T-helper 22 cell (primary cell): ENCODE measurements around the gene MIS18BP1.
"Not testable (repeated sequence)": the region's sequence is repeated elsewhere in the genome, so short reads cannot be mapped to it uniquely, and the experiment has no call there.

ENCODE experiments used
- DNase-seq: peaks from one replicate; pipeline ENCODE4 v3.0.0-alpha.2; 2020; ENCODE audit warnings: low read depth

Gene MIS18BP1

DNA sequence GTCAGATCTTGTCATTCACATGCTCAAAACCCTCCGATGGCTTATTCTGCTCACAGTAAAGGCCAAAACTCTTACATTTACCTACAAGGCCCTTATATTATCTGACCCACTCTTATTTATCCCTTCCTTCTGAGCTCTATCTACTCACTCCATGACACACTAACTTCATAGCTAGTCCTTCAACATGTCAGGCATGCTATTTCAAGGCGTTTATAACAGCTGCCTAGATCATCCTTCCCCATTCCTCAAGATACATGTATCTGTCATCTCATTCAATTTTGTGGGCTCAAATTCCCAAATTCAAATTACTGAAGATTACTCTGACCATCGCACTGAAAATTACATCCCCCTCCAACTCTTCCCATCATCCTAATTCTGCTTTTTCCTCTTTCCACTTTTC, 6.9 kb downstream of the MIS18BP1 start:
- no peak for DNase-seq

DNA sequence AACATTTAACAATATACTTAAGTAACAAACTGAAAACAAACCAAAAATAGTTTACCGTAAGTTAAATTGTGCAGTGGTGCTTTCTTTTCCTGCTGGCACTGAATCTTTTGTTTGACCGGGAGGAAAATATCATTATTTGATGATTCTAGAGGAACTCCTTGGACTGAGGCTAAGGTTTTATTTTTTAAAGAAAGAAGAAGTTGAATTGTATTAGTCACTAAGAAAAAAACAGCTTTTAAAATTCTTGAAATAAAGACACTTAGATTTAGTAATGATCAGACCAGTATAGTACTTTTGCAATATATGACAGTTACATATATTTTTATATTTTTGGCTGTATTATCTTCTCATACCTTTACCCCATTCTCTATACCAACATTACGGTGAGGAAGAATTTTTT, 10.3 kb downstream of the MIS18BP1 start:
- no peak for DNase-seq

DNA sequence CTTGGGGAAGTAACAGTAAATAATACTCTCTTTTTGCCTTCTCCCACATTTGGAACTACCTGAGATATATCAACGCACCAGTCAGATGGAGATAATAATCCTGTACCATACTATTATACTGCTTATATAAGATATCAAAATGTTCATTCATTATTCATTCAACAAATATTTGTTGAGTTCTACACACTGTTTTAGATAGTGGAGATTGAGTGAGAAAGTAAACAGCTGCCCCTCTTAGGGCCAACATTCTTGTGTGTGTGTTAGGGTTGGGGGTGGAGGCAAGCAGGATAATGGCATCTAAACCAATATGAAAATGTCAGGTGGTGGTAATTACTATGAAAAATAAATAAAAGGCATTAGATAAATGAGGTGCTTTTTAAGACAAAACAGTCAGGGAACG, 14.0 kb downstream of the MIS18BP1 start:
- no peak for DNase-seq

DNA sequence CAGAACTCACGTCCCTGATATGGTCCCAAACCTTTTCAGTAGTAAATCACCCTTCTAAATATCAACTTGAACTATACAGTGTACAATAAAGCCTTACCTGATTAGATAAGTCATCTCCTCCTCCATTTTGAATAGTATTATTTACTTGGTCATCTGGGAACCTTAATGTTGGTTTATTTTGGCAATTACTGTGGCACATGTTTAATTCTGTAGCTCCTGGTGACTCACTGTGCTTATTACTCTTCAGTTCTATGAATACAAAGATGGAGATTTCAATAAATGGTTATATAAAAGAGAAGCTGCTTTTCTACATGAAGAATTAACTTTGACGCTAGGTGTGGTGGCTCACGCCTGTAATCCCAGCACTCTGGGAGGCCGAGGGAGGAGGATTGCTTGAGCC, 25.4 kb downstream of the MIS18BP1 start:
- DNase-seq: no peak

DNA sequence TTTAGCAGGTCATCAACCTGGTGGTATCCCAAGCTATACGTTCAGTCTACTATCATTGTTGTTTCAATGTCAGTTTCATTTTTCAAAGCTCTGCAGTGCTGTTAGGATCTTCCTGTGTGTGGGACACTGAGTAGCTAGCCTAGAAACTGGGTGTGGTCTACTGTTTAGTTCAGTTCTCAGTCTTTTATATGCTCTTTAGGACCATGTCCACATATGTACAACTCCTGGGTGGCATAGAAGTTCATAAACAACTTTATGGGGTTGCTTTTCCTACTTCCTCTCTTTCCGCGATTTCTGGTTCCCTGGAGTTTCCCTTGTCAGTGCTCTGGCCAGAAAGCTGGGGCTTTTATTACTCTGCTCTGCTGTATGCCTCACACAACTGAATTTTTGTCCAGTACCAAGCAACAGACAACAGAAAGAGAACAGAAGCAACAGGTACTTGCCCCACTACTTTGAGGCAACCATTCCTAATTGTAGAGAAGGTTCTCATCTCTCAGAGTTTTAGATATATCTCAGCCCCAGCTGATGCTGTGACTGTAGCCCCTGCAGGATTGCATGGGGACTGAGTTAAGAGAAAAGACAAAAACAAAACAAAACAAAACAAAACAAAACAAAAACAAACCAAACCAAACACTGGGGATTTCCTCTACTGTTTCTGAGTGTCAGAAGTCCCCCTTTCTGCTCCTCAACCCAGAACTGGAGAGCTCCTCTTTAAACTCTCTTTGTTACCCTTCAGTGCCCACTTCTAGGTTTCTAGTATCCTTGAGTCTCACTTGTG, 30.3 kb downstream of the MIS18BP1 start:
- no peak for DNase-seq

DNA sequence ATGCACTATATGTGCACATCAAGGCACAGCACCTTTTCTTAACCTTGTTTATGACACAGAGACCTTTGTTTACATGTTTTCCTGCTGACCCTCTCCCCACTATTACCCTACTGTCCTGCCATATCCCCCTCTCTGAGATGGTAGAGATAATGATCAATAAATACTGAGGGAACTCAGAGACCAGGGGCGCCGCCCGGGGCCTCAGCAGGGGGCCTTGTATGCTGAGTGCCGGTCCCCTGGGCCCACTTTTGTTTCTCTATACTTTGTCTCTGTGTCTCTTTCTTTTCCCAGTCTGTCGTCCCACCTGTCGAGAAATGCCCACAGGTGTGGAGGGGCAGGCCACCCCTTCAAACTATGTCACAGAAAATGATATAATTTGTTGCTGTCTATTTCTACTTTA, 38.7 kb downstream of the MIS18BP1 start:
- DNase-seq: not testable (repeated sequence)

DNA sequence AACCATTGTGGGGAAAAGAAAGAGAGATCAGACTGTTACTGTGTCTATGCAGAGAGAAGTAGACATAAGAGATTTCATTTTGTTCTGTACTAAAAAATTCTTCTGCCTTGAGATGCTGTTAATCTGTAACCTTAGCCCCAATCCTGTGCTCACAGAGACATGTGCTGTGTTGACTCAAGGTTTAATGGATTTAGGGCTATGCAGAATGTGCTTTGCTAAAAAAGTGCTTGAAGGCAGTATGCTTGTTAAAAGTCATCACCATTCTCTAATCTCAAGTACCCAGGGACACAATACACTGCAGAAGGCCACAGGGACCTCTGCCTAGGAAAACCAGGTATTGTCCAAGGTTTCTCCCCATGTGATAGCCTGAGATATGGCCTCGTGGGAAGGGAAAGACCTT, 39.3 kb downstream of the MIS18BP1 start:
- not testable (repeated sequence) for DNase-seq

DNA sequence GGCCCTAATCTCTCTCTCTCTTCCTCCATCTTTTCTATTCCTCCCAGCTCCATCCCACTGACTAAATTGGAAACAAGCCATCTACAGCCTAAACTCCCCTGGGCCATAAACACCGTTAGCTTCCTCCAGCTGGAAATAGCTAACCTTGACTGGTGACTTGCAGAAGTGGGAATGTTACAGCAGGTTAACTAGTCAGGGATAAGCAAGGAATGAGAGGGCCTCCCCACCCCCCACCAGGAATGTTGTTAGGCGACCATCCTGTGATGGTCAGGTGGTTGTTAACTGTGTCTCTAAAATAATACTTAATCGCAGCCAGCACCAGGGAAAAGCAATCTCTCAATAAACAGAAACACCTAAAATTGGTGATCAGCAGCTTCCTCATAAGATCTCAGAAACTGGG, 40.8 kb downstream of the MIS18BP1 start:
- DNase-seq: no peak

DNA sequence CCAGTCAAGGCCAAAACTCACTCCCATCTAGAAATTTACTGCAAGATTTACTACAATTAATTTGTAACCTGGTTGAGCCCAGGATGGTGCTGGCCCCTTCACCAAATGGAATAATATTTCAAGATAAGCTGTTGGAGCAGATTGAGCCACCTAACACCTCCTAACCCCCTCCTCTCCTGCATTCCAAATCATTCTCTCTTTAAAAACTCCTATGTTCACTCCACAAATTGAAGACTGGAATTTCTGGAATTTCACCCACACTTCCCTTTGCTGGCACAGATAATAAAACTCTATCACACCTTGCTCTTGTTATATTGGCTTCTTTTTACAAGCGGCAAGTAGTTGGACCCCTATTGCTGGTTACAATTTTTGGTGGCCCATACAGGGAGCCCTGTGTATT, 41.7 kb downstream of the MIS18BP1 start:
- no peak for DNase-seq

DNA sequence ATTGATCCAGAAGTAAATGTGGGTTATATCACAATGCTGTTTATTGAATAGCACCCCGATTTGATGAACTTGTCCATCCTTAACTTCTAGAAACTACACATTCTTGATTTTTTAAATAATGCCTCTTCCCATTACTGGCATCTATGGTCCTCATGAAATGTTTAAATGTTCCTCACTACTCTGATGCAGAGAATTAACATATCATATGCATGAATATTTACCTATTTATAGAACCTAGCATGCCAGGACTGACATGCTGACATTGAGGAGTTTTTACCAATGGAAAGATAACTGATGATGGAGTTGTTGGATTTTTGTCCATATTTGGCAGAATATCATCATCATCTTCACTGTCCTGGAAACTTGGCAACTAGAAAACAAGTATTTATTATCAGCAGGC, 42.8 kb downstream of the MIS18BP1 start:
- DNase-seq: no peak

DNA sequence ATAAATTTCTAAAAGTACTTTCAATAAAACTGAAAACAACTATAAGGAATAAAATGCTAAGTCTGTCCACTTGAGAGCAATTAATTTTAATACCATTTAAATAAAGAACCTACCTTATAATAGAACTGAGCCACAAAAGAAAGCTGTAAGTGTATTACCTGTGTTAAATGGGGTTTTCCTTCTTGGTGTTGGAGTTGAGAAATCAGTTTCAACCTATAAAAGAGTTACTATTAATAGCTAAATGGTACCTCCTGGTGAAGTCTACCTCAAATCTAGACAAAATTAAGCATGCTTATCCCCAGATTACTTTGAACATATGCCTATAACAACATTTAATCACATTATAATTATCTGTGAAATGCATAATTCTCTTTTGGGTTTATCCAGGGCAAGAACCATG, 48.8 kb downstream of the MIS18BP1 start:
- DNase-seq: no peak

DNA sequence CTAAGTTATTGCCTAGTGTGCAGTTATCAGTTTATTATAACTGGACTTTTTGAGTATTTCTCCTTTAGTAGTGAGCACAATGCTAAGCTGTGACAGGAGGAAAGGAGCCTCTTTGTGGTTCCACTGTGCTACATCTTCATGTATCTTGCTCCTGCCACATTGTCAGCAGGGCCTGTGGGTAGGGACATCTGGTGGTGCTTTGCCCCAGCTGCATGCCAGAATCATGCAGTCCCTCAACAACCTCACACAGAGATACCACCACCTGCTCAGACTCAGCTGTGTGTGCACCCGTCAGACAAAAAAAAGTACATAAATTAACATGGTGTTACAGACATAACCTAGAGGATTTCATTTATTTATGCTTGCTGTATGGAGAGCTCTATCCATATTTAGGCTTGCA, 51.1 kb downstream of the MIS18BP1 start:
- no peak for DNase-seq

DNA sequence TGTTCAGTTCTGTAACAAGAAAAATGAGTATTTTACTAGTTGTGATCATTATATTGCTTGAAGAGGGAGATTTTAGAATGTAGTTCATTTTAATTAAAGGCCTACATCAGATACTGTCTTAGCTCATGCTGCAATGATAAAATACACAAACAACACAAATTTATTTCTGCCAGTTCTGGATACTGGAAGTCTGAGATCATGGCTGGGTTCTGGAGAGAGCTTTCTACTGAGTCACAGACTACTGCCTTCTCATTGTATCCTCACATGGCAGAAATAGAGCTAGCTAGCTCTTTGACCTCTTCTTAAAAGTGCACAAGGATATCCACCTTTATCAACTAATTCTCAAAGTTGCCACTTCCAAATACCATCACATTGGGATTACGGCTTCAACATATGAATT, 53.8 kb downstream of the MIS18BP1 start:
- DNase-seq: no peak

DNA sequence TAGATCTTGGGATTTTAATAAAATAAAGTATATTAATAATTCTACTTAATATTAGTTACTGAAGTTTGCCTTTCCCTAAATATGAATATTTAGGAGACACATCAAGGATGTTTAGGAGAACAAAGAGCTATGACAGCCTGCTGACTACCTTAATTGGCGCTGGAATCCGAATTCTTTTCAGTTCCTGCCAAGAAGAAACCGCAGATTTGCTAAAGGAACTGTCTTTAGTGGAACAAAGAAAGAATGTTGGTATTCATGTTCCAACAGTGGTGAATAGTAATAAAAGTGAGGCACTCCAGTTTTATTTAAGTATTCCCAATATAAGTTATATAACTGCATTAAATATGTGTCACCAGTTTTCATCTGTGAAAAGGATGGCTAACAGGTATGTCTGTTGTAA, 54.5 kb downstream of the MIS18BP1 start:
- no peak for DNase-seq

DNA sequence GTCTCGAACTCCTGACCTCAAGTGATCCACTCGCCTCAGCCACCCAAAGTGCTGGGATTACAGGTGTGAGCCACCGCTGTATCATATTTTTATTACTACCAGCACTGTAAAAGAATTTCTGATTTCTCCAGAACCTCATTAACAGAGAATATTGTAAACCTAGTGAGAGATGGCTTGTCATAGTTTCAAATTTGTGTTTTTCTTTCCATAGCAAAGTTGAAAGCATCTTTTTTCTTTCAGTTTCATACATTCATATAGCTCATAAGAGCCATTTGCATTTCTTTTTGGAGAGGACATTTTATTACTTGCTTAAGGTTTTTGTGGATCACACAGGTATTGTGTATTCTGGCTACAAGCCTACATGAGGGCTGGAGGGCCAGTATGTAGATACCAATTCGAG, 58.0 kb downstream of the MIS18BP1 start:
- DNase-seq: no peak

DNA sequence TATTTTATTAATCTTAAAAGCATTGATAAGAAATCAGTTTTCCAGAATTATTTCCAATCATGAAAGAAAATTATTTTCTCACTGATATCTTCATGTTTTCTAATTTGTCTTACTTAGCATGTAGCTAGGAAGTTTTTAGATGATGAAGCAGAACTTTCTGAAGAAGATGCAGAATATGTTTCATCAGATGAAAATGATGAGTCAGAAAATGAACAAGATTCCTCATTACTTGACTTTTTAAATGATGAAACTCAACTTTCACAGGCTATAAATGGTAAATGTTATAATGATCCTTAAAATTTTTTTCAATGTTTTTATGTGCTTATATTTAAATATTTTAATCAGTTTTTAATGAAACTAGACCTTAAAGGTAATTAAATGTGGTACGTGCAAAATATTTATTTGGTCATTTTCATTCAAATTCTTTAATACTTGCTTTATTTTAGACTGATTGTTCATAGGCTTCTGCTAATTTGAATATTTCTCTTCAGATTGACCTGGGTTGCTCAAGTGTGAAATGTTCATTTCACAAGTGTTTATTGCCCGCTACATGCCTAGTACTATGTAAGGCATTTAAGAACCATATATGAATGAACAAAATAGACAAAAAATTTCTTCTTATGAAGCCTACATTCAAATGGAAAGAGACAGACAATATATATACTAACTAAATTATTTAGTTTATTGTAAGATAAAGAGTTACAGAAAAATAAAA, 67.7 kb downstream of the MIS18BP1 start:
- DNase-seq: no peak

DNA sequence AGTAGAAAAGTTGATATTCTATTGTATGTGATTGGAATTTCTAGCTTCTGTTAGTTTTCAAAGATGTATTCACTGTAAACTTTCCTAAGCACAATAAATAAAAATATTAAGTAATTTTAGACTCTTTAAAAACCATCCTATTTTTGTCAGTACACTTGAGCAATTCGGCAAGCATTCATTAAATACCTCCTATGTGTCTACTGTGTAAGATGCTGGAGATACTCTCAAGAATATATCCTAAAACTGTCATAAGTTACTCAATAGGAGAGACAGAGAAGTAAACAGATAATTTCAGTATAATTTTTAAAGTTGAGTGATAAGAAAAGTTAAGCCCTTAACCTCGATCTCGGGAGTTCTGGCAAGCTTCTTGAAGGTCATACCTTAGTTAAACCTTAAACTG, 71.2 kb downstream of the MIS18BP1 start:
- no peak for DNase-seq

DNA sequence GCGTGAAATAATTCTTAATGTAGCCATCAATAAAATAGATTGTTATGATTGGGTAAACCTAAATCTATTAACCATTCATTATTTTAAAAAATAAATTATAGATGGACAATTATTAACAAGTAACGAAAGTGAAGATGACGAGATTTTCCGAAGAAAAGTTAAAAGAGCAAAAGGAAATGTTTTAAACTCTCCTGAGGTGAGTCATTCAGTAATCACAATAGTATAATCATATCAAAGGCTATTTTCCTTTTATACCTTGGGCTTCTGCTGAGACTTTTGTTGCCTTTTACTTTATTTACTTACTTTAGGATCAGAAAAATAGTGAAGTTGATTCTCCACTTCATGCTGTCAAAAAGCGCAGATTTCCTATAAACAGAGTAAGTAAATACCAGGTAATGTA, 71.7 kb downstream of the MIS18BP1 start:
- DNase-seq: no peak

DNA sequence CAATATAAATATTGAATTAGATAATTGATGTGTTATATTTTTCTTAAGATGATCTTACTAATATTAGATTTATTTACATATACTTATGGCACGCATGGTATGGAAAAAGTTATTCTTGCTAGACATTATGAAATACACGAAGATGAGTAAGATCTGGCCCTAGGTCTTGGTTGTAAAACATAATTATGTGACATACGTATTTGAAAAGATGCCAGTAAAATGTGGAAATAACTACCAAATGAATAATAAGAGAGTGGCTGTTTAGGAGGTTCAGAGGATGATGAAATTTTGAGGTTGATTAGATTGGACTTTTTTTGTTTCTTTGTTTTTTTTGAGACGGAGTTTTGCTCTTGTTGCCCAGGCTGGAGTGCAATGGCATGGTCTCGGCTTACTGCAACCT, 75.9 kb downstream of the MIS18BP1 start:
- DNase-seq: no peak

DNA sequence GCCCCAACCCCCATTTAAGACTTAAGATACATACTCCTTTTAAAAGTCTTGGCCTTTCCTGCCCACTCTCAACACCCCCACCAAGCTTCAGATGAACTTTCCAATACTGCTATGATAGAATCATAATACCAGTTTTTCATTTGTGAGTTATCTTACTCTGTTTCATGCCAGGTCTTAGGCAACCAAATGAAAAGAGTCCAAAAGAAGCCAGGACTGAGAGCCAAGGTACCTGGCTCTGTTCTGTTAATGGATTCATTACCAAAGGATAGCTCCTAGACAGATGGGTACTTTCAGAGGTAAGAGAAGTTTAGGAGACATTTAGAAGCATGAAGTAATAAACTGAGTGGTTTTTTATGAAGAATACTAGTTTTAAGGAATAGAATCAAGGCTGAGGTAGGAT, 83.1 kb downstream of the MIS18BP1 start:
- DNase-seq: no peak

DNA sequence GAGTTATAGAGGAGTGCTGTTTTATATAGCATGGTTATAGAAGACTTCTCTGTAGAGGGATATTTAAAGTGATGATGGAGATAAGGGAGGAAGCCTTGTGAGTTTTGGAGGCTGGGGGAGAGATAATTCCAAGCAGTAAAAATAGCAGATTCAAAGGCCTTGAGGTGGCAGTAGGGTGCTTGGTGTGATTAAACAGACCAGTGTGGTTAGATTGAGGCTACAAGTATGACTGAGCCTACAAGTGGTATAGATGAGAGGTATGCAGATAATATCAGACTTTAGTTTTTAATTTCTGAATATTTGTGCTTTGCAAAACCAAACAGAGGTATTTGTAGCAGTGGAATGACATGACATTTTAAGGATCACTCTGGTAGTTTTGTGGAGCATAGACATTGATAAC, 96.9 kb downstream of the MIS18BP1 start:
- DNase-seq: no peak
